ENCODE measurements around the gene CFAP299. TPM values are rescaled to one million over a fixed set of nuclear protein-coding genes. Genes with fewer than 3 reads are reported as not detected.

CFAP299 gene
- polyA plus RNA-seq, 2 of the 4 experiments (the other 2 are of a cell fraction), result not detected

DNA sequence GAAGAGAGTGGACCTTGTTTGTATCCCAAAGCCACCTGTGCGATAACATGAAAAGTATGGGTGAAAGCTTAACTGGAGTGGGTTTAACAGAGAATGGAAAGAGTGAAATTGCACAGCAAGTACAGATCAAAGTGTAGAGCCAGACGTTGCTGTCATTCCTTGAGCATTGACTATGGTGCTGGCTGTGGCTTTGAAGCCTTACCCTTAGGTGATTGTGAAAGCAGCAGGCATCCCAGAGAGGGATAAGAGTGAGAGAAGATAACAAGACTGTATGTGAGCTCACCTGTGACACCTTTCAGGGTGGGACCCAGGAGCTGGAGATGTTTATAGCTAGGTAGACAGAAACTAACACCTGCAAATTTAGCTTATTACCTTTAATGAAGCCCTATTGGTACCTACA lies 77.6 kb downstream of the CFAP299 start (continued):
- TF ChIP-seq, protein P1, sequence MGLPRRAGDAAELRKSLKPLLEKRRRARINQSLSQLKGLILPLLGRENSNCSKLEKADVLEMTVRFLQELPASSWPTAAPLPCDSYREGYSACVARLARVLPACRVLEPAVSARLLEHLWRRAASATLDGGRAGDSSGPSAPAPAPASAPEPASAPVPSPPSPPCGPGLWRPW (IDR thresholded peaks at IDR 0.05), result no peak
- TF ChIP-seq SMC3 (IDR thresholded peaks at IDR 0.05) (no peak), RFX5 (IDR thresholded peaks at IDR 0.05) (no peak), MAFK (IDR thresholded peaks at IDR 0.05; ENCODE audit: partially characterized antibody) (no peak), RAD21 (conservative IDR thresholded peaks at IDR 0.05 in 1 of 2, IDR thresholded peaks at IDR 0.05 in 1 of 2) (no peak), TFCP2L1 (CRISPR knock-in tag; IDR thresholded peaks at IDR 0.05) (no peak), PBX3 (IDR thresholded peaks at IDR 0.05) (no peak)
- TF ChIP-seq, protein P2, sequence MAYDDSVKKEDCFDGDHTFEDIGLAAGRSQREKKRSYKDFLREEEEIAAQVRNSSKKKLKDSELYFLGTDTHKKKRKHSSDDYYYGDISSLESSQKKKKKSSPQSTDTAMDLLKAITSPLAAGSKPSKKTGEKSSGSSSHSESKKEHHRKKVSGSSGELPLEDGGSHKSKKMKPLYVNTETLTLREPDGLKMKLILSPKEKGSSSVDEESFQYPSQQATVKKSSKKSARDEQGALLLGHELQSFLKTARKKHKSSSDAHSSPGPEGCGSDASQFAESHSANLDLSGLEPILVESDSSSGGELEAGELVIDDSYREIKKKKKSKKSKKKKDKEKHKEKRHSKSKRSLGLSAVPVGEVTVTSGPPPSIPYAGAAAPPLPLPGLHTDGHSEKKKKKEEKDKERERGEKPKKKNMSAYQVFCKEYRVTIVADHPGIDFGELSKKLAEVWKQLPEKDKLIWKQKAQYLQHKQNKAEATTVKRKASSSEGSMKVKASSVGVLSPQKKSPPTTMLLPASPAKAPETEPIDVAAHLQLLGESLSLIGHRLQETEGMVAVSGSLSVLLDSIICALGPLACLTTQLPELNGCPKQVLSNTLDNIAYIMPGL (CRISPR knock-in tag; IDR thresholded peaks at IDR 0.05; ENCODE audit: borderline replicate concordance), result no peak

DNA sequence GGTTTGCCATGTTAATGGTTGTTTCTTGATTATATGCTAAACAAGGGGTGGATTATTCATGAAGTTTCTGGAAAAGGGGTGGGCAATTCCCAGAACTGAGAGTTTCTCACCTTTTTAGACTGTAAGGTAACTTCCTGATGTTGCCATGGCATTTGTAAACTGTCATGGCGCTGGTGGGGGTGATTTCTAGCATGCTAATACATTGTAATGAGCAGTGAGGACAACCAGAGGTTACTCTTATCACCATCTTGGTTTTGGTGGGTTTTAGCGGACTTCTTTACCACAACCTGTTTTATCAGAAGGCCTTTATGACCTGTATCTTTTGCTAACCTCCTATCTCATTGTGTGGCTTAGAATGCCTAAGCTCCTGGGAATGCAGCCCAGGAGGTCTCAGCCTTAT lies 81.5 kb downstream of the CFAP299 start:
- Histone ChIP-seq H3K4me3 (no peak overlapping the region), H3K4me2 (no peak overlapping the region), H3K4me1 (no peaks in the 10 kb centered on the region), H3K27ac (no peak overlapping the region), H3K9me3 (no peaks in the 10 kb centered on the region)
- POLR2A ChIA-PET, result no interaction called here
- no peak for TF ChIP-seq ZSCAN20 (CRISPR knock-in tag; IDR thresholded peaks at IDR 0.05)
- TF ChIP-seq HDAC2 (IDR thresholded peaks at IDR 0.05), result no peak
- TF ChIP-seq ESRRA (IDR thresholded peaks at IDR 0.05; ENCODE audit: borderline replicate concordance, low read length), result no peak
- no peak for TF ChIP-seq CHD4 (IDR thresholded peaks at IDR 0.05; ENCODE audit: borderline replicate concordance)
- no peak for TF ChIP-seq NPAS2 (CRISPR knock-in tag; IDR thresholded peaks at IDR 0.05; ENCODE audit: borderline replicate concordance)
- no peak for TF ChIP-seq JUNB (IDR thresholded peaks at IDR 0.05)
- TF ChIP-seq RNF2 (IDR thresholded peaks at IDR 0.05; ENCODE audit: borderline replicate concordance, low read depth), result no peak
- TF ChIP-seq NFE2L2 (conservative IDR thresholded peaks at IDR 0.05; ENCODE audit: low read length), result no peak
- TF ChIP-seq E2F6 (IDR thresholded peaks at IDR 0.05; ENCODE audit: borderline replicate concordance, low read depth), result no peak
- TF ChIP-seq, protein P3, sequence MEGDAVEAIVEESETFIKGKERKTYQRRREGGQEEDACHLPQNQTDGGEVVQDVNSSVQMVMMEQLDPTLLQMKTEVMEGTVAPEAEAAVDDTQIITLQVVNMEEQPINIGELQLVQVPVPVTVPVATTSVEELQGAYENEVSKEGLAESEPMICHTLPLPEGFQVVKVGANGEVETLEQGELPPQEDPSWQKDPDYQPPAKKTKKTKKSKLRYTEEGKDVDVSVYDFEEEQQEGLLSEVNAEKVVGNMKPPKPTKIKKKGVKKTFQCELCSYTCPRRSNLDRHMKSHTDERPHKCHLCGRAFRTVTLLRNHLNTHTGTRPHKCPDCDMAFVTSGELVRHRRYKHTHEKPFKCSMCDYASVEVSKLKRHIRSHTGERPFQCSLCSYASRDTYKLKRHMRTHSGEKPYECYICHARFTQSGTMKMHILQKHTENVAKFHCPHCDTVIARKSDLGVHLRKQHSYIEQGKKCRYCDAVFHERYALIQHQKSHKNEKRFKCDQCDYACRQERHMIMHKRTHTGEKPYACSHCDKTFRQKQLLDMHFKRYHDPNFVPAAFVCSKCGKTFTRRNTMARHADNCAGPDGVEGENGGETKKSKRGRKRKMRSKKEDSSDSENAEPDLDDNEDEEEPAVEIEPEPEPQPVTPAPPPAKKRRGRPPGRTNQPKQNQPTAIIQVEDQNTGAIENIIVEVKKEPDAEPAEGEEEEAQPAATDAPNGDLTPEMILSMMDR (IDR thresholded peaks at IDR 0.05), result no peak
- TF ChIP-seq CBX8 (IDR thresholded peaks at IDR 0.05), result no peak
- TF ChIP-seq POLR2A (IDR thresholded peaks at IDR 0.05; ENCODE audit: low read length), result no peak
- no peak for TF ChIP-seq CEBPB (IDR thresholded peaks at IDR 0.05)
- FAIRE-seq (no peak), ATAC-seq (no peak), DNase-seq (ENCODE audit: low read depth in 1 of 2, low spot score in 1 of 2) (no peak)
- 24% methylated on average over 2 of the region's 2 CpGs for WGBS (ENCODE audit: missing lambda C conversion rate)
- CTCF ChIA-PET, result no interaction called here

DNA sequence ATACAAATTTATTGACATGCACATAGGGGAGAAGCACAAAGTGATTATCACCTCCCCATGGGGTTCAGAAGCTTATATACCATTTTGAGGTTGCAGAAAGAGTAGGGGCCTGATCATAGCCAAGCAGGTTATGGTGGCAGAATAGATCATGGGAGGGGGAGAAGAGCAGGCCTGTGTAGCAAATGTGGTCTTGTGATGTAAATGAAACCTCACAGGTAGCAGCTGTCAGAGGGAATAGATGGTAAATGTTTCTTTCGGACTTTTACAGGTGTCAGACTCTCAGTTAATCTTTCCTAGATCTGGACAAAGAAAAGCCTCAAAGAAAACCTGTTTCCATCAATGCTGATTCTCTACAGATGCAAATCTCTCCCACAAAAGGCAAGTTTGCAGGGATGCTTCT lies 84.4 kb downstream of the CFAP299 start:
- Histone ChIP-seq H3K9me3 (no peaks in the 10 kb centered on the region), H3K27ac (no peak overlapping the region), H3K4me1 (no peaks in the 10 kb centered on the region), H3K4me2 (no peak overlapping the region), H3K4me3 (no peak overlapping the region)
- FAIRE-seq (no peak), DNase-seq (ENCODE audit: low read depth in 1 of 2, low spot score in 1 of 2) (no peak), ATAC-seq (no peak)
- ChIA-PET POLR2A (no interaction called here), CTCF (no interaction called here)
- WGBS (ENCODE audit: missing lambda C conversion rate), result 74% methylated on average over 1 of the region's 1 CpG
- TF ChIP-seq RAD21 (conservative IDR thresholded peaks at IDR 0.05 in 1 of 2, IDR thresholded peaks at IDR 0.05 in 1 of 2), result no peak
- TF ChIP-seq FOSB (CRISPR knock-in tag; IDR thresholded peaks at IDR 0.05), result no peak
- TF ChIP-seq POLR2A (IDR thresholded peaks at IDR 0.05; ENCODE audit: low read length), result no peak
- no peak for TF ChIP-seq ELK1 (IDR thresholded peaks at IDR 0.05; ENCODE audit: low read depth, low read length)
- TF ChIP-seq PHF8 (IDR thresholded peaks at IDR 0.05; ENCODE audit: borderline replicate concordance, low read depth), result no peak
- no peak for TF ChIP-seq TFCP2L1 (CRISPR knock-in tag; IDR thresholded peaks at IDR 0.05)
- no peak for TF ChIP-seq MAZ (IDR thresholded peaks at IDR 0.05; ENCODE audit: borderline replicate concordance, low read depth, low read length)
- TF ChIP-seq EP300 (IDR thresholded peaks at IDR 0.05), result no peak
- TF ChIP-seq JUNB (IDR thresholded peaks at IDR 0.05), result no peak
- TF ChIP-seq CHD4 (IDR thresholded peaks at IDR 0.05; ENCODE audit: borderline replicate concordance), result no peak
- TF ChIP-seq MAFK (IDR thresholded peaks at IDR 0.05; ENCODE audit: partially characterized antibody), result no peak
- no peak for TF ChIP-seq FOXS1 (CRISPR knock-in tag; IDR thresholded peaks at IDR 0.05)
- TF ChIP-seq KDM5A (IDR thresholded peaks at IDR 0.05), result no peak
- TF ChIP-seq FOSL2 (IDR thresholded peaks at IDR 0.05), result no peak
- TF ChIP-seq FOSL2 (CRISPR knock-in tag; IDR thresholded peaks at IDR 0.05), result no peak
- TF ChIP-seq E2F6 (IDR thresholded peaks at IDR 0.05; ENCODE audit: borderline replicate concordance, low read depth), result no peak
- no peak for TF ChIP-seq CHD2 (IDR thresholded peaks at IDR 0.05; ENCODE audit: low read length, partially characterized antibody)

Measured in A549 (cell line).